ENCODE results near the gene HFM1. TPM values are rescaled to one million over a fixed set of nuclear protein-coding genes. Genes with fewer than 3 reads are reported as not detected.
"Not testable (repeated sequence)": the region's sequence is repeated elsewhere in the genome, so short reads cannot be mapped to it uniquely, and the experiment has no call there.

The HFM1 gene
- total RNA-seq, 1 experiment from 2014 or later = 2.0 TPM

DNA sequence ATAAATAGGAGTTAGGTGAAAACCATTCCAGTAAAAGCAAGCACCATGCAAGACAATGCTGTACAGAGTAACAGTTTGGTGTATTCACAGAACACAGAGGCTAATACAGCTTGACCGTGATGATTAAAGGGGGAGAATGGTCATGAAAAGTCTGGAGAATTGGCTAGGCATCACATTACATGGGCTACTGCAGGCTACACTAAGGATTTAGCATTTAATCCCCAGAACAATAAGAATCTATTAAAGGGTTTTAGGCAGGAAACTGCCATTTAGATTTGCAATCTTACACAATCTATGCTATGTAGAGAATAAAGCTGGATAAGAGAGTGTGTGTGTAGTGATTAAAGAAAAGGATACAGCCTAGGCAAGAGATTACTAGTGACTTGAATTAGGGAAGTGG, 30.6 kb downstream of the HFM1 start:
- DNase-seq (ENCODE audit: low read depth) = no peak

DNA sequence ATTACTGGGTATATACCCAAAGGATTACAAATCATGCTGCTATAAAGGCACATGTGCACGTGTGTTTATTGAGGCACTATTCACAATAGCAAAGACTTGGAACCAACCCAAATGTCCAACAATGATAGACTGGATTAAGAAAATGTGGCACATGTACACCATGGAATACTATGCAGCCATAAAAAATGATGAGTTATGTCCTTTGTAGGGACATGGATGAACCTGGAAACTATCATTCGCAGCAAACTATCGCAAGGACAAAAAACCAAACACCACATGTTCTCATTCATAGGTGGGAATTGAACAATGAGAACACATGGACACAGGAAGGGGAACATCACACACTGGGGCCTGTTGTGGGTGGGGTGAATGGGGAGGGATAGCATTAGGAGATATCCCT, 32.4 kb downstream of the HFM1 start:
- not testable (repeated sequence) for DNase-seq (ENCODE audit: low read depth)

DNA sequence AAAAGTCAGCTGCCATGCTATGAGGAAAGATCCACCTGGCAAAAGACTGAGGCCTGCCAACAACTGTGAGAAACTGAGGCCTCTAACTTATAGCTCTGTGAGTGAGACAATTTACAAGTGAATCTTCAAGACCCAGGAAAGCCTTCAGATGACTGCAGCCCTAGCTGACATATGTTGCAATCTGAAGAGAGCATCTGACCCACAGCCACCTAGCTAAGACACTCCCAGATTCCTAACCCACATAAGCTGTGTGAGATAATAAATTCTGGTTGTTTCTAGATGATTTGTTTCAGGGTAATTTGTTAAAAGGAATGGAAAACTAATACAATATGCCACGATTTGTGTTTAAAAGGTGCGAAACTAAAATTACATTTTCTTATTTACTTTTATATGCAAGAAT, 55.1 kb downstream of the HFM1 start:
- no peak for DNase-seq (ENCODE audit: low read depth)

DNA sequence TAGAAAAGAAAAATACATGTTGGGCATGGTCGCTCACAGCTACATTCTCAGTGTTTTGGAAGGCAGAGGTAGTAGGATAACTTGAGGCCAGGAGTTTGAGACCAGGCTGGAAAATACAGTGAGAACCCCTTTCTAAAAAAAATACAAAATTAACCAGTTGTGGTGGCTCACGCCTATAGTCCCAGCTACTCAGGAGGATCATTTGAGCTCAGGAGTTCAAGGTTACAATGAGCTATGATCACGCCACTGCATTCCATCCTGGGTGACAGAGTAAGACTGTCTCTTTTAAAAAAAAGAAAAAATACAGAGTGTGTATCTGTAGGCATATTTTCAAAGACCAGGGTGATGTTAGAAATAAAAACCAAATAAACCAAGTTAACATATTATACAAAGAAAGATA, 57.8 kb downstream of the HFM1 start:
- no peak for DNase-seq (ENCODE audit: low read depth)

GRCh38 chr1:91345395-91346005, 59.1 kb downstream of the HFM1 start:
- DNase-seq (ENCODE audit: low read depth) = no peak

DNA sequence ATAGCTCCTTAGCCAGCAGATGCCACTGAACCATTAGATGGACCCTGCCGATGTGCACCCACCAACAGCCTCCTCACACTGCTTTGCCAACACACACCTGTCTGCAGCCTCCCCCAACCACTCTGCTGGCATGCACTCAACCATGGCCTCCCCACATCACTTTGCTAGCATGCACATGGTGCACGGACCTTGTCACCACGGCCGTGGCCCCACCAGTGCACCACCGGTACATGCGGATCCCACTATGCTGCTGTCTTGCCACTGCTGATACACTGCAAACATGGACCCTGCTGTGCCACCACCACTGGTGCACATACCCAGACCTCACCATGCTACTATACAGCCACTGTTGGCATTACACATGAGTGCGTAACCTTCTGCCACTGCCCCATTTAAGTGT, 66.1 kb downstream of the HFM1 start:
- no peak for DNase-seq (ENCODE audit: low read depth)

DNA sequence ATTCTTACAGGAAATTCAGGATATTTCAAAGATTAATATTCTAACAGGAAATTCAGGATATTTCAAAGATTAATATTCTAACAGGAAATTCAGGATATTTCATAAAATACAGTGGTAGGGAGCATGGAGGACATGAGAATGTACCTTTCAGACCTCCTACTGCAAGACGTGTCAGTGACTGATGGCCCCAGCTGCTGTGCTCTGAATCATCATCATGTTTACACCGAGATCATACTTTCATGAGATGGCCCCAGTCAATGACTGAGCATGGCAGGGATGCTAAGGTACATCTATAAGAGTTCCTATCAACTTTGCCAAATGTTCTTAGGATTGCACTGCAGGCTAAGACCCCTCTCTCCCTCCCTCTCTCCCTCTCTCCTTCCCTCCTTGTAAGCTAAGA, 69.0 kb downstream of the HFM1 start:
- DNase-seq (ENCODE audit: low read depth) = no peak

DNA sequence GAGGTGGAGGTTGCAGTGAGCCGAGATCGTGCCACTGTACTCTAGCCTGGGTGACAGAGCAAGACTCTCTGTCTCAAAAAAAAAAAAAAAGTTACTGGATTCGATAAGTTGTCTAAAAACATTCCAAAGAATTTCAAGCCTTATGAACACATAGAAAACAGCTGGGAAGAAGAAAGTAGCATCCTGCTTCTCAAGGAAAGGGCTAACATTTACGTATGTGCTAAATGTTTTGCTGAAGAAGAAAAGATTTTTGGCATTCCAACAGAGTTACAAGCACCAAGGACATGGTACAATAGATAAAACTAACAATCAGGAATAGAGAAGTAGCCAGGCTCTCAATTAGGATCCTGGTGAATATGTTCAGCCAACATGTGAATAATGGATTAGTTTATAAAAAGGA, 69.8 kb downstream of the HFM1 start:
- DNase-seq (ENCODE audit: low read depth) = no peak

DNA sequence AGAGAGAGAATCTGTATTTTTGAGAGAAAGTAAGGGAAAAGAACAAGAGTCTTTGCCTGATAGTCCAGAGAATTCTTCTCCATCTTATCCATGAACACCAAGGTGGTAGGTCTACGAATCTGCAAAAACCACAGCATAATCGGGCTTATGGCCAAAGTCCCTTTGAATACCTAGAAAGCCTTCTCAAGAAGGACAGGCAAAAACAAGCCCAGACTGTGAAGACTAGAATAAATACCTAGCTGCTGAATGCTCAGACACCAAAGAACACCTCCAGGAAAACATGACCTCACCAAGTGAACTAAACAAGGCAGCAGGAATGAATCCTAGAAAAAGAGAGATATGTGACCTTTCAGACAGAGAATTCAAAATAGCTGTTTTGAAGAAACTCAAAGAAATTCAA, 79.2 kb downstream of the HFM1 start:
- DNase-seq (ENCODE audit: low read depth) = no peak

DNA sequence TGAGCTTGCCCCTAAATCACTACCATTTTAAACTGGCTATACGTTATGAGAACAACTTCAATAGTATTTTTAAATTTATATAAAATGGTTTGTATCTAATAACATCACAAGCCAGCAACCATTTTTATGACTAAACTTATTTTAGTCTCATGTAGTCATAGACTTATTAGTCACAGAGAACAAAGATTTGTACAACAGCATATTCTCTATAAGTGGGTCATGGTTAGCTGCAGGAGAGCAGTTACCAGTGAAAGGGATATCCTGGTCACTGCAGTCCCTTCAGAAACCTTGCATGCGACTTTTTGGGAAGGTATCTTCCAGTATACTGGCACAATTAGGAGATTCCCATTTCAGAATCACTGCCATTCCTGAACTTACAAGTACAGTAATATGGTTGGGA, 90.0 kb downstream of the HFM1 start:
- no peak for DNase-seq (ENCODE audit: low read depth)

DNA sequence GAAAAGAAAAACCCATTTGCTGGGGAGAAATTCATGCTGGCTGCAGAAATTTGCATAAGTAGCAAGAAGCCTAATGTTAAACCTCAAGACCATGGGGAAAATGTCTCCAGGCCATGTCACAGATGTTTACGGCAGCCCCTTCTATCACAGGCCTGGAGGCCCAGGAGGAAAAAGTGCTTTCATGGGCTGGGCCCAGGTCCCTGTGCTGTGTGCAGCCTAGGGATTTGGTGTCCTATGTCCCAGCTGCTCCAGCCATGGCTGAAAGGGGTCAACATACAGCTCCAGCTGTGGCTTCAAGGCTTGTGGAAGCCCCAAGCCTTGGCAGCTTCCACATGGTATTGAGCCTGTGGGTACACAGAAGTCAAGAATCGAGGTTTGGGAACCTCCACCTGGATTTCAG, 93.0 kb downstream of the HFM1 start:
- DNase-seq (ENCODE audit: low read depth) = no peak

GRCh38 chr1:91308544-91308943, 96.1 kb downstream of the HFM1 start:
- DNase-seq (ENCODE audit: low read depth) = no peak

DNA sequence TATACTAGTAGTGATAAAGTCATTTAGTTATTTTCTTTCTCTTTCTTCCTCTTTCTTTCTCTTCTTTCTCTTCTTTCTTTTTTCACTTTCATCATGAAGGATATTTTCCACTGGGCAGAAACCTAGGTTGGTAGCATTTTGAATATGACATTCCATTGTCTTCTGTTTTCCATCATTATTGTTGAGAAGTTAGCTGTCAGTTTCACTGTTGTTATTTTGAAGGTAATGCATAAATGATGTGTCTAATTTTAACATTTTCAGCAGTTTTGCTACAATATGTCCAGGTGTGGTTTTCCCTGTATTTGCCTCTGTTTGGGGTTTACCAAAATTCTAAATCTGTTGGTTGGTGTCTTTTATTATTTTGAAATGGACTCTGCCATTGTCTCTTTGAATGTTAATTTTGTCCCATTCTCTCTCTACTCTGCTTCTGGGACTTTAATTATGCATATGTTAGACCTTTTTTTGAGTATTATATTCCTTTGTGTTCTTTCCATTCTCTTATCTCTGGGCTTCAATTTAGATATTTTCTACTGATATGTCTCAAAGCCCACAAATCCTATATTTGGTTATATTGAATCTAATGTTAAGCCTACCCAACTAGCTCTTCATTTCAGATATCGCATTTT, 96.7 kb downstream of the HFM1 start:
- DNase-seq (ENCODE audit: low read depth) = no peak

DNA sequence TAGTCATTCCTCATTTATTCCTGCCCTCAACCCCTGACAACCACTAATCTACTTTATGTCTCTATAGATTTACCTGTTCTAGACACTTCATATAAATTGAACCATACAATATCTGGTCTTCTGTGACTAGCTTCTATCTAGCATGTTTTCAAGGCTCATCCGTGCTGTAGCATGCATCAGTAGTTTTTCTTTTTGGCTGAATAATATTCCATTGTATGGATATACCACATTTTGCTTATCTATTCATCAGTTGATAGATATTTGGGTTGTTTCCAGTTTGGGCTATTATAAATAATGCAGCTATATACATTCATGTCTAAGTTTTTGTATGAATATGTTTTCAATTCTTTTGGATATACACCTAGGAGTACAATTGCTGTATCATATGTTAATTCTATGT, 101.5 kb downstream of the HFM1 start:
- no peak for DNase-seq (ENCODE audit: low read depth)

DNA sequence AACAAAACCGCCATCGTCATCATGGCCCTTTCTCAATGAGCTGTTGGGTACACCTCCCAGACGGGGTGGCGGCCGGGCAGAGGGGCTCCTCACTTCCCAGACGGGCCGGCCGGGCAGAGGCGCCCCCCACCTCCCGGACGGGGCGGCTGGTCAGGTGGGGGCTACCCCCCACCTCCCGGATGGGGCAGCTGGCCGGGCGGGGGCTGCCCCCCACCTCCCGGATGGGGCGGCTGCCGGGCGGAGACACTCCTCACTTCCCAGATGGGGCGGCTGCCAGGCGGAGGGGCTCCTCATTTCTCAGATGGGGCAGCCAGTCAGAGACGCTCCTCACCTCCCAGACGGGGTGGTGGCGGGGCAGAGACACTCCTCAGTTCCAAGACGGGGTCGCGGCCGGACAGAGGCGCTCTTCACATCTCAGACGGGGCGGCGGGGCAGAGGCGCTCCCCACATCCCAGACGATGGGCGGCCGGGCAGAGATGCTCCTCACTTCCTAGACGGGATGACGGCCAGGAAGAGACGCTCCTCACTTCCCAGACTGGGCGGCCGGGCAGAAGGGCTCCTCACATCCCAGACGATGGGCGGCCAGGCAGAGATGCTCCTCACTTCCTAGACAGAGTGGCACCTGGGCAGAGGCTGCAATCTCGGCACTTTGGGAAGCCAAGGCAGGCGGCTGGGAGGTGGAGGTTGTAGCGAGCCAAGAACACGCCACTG, 115.6 kb downstream of the HFM1 start:
- DNase-seq (ENCODE audit: low read depth) = not testable (repeated sequence)

- DNase-seq (ENCODE audit: low read depth) = not testable (repeated sequence)
Measured at GRCh38 chr1:91286962-91287317, 117.7 kb downstream of the HFM1 start.

DNA sequence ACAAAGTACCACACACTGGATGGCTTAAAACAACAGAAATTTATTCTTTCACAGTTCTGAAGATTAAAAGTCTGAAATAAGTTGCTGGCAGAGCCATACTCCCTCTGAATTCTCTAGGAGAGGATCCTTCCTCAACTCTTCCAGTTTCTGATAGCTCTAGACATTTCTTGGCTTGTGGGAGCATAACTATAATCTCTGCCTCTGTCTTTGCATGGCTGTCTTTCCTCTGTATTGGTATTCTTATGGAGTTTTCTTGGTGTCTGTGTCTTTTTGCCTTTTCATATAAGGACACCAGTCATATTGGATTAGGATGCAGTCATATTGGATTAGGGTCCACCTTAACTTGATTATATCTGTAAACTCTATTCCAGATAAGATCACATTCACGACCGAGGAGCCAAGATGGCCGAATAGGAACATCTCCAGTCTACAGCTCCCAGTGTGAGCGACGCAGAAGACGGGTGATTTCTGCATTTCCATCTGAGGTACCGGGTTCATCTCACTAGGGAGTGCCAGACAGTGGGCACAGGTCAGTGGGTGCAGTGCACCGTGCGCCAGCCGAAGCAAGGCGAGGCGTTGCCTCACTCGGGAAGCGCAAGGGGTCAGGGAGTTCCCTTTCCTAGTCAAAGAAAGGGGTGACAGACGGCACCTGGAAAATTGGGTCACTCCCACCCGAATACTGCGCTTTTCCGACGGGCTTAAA, 118.2 kb downstream of the HFM1 start:
- DNase-seq (ENCODE audit: low read depth) = not testable (repeated sequence)

GRCh38 chr1:91283421-91283726, 121.3 kb downstream of the HFM1 start:
- peak; percentile 29 for DNase-seq (ENCODE audit: low read depth)

DNA sequence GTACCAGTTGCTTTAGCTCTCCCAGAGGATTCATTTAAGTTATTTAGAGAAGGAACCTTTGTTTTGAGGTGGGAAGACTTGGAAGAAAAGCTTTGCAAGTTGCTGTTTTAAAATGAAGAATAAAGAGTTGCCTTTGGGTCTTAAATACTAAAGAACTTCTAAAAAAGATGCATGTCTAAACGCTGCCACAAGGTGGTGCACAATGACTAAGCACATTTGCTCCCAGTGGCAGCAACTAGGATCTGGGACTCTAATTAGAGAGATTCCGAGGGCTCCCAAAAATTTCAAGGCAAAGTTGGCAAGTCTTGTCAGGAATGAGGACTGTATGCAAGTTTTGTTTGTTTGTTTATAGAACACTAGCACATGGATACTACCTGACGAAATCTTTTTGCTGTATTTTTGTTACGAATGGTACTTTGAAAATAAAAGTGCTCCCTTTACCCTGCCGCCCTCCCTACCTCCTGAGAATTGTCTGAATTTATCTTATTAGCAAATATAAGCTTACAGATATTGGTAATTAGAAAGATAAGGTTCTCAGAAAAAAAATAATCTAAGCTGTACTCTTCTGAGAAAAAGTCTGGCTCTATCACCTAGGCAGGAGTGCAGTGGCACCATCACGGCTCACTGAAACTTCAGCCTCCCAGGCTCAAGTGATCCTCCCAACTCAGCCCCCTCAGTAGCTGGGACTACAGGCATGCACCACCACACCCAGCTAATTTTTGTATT, 121.8 kb downstream of the HFM1 start:
- DNase-seq (ENCODE audit: low read depth) = peak; percentile 77

DNA sequence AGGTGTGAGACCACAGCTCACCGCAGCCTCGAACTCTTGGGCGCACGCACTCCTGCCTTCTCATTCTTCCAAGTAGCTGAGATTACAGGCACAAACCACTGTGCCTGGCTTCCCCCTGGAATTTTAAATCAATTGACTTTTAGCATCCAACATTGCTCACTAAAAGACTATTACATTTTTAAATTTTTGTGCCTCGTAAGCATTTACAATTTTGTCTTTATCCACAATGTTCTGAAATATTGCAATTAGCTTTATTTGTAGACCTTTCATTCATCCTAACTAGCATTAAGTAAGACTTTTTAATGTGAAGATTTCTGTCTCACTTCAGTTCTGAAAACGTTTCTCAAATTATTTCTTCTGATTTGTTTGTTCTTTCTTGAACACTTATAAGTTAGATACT, 122.9 kb downstream of the HFM1 start:
- no peak for DNase-seq (ENCODE audit: low read depth)

- no peak for DNase-seq (ENCODE audit: low read depth)
Measured at GRCh38 chr1:91278754-91279153, 125.9 kb downstream of the HFM1 start.

DNA sequence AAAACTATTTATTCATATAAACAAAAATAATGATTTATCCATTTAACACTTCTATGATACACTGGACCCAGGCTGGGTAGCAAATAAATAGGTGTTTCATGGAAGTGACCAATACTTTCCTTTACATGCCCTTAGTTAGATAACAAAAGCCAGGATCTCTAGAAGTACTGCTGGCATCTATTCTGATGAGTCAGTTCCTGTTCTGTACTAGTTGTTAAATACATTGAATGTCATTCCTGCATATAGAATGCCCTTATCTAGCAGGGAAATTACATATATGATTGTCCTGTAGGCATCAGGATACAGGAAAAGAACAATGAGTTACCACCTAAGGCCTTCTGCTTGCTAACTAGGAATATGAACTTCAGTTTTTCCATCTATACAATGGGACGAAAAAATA, 130.8 kb downstream of the HFM1 start:
- DNase-seq (ENCODE audit: low read depth) = peak; percentile 40

All from Daoy (cell line).